Measurements from ENCODE around the gene TBC1D5.

TBC1D5 gene

GRCh38 chr3:17456046-17456445 is 286.4 kb downstream of the TBC1D5 start:
- DNase-seq = no peak

GRCh38 chr3:17444865-17445264 is 297.6 kb downstream of the TBC1D5 start:
- DNase-seq = no peak

GRCh38 chr3:17443142-17443541 is 299.3 kb downstream of the TBC1D5 start:
- DNase-seq = no peak

- no peak for DNase-seq
Measured at GRCh38 chr3:17442332-17443049, 299.9 kb downstream of the TBC1D5 start.

GRCh38 chr3:17433876-17434275 is 308.6 kb downstream of the TBC1D5 start:
- no peak for DNase-seq

GRCh38 chr3:17432236-17432635 is 310.2 kb downstream of the TBC1D5 start:
- DNase-seq = no peak

- DNase-seq = no peak
Measured at GRCh38 chr3:17431484-17432045, 310.9 kb downstream of the TBC1D5 start.

GRCh38 chr3:17431004-17431403 is 311.4 kb downstream of the TBC1D5 start:
- DNase-seq = no peak

GRCh38 chr3:17430582-17430981 is 311.8 kb downstream of the TBC1D5 start:
- no peak for DNase-seq

GRCh38 chr3:17423786-17424536 is 318.5 kb downstream of the TBC1D5 start:
- DNase-seq = no peak

GRCh38 chr3:17422636-17423035 is 319.8 kb downstream of the TBC1D5 start:
- no peak for DNase-seq

- DNase-seq = no peak
Measured at GRCh38 chr3:17420668-17421067, 321.8 kb downstream of the TBC1D5 start.

GRCh38 chr3:17412950-17413530 is 329.4 kb downstream of the TBC1D5 start:
- DNase-seq = peak; percentile 15

GRCh38 chr3:17411157-17411877 is 331.1 kb downstream of the TBC1D5 start:
- DNase-seq = no peak

- no peak for DNase-seq
Measured at GRCh38 chr3:17407576-17407975, 334.9 kb downstream of the TBC1D5 start.

GRCh38 chr3:17404548-17404947 is 337.9 kb downstream of the TBC1D5 start:
- no peak for DNase-seq

- DNase-seq = no peak
Measured at GRCh38 chr3:17402442-17402841, 340.0 kb downstream of the TBC1D5 start.

- no peak for DNase-seq
Measured at GRCh38 chr3:17401912-17402311, 340.5 kb downstream of the TBC1D5 start.

GRCh38 chr3:17399586-17399985 is 342.8 kb downstream of the TBC1D5 start:
- DNase-seq = no peak

GRCh38 chr3:17398959-17399551 is 343.4 kb downstream of the TBC1D5 start:
- no peak for DNase-seq

GRCh38 chr3:17396036-17396435 is 346.4 kb downstream of the TBC1D5 start:
- DNase-seq = no peak

GRCh38 chr3:17394541-17395155 is 347.8 kb downstream of the TBC1D5 start:
- DNase-seq = no peak

All from NCI-H226 (cell line).